Activated CD4-positive, alpha-beta T cell treated with anti-CD3 and anti-CD28 coated beads, Interleukin-2, amount 50 U/mL, for 4 hours (primary cell): ENCODE results near the gene NHLRC1.

Source experiments
- DNase-seq, 2 experiments: peaks; one replicate each; pipeline ENCODE4 v3.0.0-alpha.2; 2020

NHLRC1 gene

DNA sequence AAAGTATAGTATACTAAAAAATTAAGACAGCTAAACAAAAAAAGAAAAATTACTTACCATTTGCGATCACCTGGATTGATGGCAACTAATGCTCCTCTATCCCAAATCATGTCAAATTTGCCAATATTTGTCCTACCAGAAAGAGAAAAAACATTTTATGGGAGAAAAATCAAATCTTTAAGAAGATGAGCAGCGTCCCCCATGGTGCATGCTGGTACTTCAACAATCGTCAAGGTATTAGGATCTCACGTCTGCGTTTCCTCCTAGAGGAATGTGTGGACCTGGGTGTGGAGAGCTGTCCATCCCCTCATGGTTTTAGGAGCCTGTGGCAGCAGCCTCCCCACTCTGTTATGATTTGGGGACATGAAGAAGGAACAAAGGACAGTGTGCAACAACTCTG lies 16.4 kb upstream of the NHLRC1 start:
- DNase-seq: no peak

DNA sequence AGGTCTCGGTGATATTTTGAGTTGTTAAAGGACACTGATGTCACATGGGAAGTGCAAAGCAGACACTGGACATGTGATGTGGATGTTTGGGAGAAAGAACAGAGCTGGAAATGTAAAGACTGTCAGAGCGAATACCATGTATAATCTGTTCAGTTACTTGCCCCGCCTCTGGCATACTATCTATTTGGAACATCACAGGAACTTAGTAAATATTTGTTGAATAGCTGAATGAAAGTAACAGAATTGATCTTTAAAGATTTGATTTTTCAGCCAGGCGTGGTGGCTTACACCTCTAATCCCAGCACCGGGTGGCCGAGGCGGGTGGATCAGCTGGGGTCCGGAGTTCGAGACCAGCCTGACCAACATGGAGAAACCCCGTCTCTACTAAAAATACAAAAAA lies 13.8 kb upstream of the NHLRC1 start:
- no peak for DNase-seq

DNA sequence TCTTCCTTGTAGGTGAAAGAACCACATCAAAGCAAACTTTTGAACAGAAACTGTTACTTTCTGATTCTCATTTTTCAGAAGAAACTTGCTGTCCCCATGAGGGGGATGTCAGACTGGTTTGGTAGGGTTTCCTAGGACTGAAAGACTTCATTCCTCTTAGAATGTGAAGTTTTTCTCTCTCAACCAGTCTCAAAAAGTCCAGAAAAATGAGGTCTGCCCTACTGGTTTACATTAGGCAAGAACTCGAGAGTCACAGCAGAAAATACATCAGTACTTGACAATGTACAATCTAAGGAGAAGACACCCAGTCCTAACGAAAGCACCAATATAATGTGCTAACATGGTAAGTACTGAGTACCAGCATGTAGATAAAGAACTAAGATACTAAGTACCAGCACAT lies 12.7 kb upstream of the NHLRC1 start:
- no peak for DNase-seq

DNA sequence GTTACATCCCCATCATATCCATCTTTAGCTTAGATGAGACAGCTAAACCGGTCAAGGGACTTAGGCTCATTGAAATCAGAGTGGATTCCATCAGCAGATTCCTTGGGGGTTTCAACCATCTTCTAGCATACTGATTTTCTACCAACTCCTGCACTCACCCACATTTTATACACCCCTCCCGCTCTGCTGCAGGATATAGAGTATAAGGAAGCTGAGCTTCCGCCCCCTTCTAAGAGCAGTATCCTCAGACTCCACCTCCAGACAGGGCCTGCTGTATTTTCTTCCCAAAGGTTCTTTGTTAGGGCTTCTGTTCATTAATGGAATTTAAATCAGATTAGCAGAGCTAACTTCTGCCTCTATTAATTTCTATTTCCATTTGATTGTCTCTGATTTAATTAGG lies 9.9 kb upstream of the NHLRC1 start:
- DNase-seq: no peak

DNA sequence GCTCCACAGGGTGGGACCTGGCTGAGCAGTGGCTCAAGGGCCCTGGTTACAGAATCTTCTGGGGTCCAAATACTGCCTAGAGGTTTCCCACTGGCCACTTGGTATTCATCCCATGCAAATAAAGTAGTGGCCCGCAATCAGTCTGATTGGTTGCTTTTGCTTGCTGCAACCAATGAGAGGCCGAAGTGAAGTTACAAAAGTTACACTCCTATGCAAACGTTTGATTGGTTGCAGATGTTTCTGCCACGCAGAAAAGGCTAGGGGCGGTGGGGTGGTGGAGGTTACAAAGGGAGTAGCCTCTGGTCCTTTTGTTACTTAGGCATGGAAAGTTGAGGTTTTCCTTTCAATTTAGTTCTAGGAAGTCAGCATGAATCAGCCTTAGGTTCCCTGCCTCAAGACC lies 3.6 kb upstream of the NHLRC1 start:
- no peak for DNase-seq

DNA sequence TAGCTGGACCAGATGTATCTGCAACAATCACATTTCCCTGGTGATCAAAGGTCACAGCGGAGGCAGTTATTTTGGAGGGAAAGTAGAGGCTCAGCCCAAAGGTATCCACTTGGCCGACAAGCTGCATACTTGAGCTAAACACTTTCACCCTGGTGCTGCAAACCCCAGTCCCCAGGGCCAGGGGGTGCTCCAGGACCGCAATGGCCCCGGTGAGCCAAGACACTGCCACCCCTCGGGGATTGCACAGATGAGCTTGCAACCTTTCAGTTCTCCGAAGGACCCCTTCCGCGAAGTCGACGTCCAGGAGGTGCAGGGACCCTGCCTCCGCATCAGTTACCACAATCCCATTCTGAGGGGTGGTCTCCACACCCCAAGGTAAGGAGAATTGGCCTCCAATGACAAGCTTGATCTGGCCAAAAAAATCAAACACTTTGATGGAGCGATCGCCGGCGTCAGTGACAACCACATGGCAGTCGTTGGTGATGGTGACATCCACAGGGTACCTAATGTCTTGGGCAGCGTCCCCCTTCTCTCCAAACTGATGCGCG lies 823 bp downstream of the NHLRC1 start:
- DNase-seq: no peak

DNA sequence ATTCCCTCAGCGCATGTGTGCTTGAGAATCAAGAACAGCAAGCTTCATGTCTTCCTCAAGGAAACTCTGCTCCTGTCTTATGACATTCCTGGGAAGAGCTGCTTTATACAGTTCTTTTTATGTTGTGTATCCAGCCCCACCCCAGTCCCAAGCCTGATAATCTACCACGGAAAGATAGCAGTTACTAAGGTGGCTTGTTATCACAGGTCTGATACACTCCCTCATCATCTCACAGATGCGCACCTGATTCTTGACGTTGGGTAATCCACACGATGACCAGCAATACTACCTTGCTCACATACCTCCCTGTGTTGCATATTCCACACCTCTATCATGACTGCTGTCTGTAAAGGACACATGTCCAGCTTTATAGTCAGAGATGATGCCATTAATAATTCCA lies 3.2 kb downstream of the NHLRC1 start:
- no peak for DNase-seq

DNA sequence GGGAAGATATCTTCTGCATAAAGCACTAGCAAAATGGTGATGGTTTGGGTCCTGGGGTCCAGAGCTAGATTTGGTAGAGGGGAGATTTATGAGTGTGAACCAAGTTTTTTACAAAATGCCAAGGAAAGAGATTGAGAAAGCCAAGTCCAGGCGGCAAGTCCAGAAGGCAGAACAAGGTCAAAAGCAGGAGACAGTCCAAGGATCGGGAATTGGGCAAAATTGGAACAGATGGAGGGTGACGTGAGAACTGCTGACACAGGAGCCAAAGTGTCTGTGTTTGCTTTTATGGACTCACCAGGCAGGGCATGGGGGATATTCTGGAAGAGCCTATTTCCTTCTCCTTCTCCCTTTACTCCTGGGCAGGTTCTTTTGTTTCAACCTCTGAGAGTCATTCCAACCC lies 4.1 kb downstream of the NHLRC1 start:
- DNase-seq: no peak

DNA sequence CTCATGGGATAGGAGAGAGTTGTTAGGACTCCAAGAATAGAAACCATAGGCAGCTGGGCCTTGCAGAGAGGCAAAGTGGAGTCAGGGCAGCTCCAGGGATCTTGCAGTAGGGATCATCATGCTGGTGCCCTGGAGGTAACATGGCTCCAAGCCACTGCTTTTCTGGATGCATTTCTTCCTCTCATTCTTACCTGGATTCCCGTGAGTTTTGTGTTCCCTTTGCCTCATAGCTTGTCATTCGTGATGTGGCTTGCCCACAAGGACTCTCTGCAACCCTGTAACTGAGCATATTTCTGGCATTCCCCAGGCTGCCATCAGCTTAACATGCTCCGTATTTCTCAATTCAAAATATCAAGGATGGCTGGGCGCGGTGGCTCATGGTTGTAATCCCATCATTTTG lies 5.3 kb downstream of the NHLRC1 start:
- DNase-seq: no peak

DNA sequence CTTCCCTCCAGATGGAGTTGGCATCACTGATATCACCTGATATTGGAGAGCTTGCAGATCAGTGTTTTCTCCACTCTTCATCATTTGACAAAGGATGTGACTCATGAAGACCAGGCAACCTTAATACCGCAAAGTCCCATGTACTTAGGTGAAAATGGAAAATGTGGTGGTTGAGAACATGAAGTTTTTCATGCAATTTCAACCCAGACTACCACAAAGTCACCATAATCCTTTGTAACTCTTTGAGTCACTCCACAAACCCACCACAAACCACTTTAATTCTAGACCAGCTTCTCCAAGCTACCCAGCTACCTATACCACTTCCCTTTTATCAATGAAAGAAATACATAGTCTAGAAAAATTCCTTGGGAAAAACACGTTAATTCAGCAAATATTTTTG lies 7.1 kb downstream of the NHLRC1 start:
- no peak for DNase-seq

DNA sequence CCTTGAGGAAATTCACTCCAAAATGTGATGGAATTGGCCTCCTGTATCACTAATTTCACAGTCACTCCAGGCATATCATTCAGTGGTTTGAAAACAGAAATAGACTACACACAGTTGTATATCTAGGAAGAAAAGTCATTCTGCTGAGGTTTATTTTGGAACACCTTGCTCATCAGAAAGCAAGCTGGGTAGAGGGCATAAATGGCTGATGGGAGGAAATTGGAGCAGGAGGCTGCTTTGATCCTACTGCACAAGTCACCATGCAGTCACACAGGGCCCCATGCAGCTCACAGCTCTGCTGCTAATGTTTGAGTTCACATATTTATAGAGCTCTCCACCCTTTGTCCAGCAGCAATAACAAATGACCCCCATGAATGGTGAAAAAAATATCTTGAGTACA lies 12.3 kb downstream of the NHLRC1 start:
- DNase-seq: no peak

DNA sequence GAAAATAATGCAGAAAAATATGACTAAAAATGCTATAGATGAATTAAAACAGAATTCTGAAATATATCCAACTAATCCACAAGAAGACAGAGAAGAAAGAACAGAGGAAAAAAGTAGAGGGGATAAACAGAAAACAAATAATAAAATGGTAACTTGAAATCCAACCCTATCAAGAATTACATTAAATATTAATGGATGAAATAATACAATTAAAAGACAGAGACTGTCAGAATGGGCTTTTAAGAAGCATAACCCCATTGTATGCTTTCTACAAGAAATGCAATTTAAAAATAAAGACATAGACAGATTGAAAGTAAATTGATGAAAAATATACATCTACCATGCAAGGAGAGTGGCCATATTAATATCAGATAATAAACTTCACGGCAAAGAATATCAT lies 15.4 kb downstream of the NHLRC1 start:
- no peak for DNase-seq

DNA sequence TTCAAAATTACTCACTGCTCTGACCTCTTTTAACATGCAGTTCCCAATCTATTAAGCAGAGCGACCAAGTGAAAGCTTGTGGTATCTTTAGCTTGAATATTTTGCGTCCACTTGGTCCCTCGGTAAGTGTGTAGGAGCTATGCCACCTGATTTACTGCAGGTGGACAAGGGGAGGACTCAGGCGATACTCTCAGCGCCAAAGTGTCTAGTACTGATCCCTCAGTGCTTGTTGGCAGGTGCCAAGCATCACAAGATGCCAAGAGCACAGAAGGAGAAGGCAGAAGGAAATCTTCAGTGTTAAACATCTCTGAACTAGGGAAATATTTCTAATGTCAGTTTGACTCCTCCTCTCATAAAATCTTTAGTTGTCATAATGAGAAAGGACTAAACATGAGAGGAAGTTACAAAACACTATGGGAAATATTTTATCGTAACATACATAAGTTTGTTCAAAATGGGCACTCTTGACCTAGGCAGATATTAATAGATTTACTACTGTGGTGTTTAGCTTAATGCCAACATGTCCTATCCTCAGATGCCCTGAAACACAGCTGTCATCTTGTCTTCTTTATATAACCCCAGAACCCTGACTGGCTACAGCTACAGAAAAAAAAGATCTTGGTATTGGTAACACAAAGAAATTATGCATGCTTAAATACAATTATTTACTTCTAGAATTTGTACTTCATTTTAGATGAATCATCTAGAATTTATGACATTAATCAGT lies 19.5 kb downstream of the NHLRC1 start:
- no peak for DNase-seq

DNA sequence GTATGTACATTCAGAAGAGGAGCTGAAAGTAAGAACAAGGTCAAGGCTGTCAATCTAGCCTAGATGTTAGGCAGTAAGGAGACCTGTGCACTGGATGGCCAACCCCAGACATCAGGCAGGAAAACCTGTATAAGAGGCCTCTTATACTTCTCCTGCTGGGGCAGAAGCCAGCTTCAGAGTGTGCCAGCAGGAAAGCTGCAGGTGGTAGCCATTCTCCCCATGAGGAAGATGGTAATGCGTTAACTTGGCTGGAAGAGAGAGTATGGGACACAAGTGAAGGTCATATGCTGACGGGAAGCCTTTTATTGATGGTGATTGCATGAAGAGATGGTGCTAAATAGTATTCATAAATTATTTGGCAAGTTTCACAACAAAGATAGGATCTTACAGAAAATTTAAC lies 20.6 kb downstream of the NHLRC1 start:
- DNase-seq: no peak

DNA sequence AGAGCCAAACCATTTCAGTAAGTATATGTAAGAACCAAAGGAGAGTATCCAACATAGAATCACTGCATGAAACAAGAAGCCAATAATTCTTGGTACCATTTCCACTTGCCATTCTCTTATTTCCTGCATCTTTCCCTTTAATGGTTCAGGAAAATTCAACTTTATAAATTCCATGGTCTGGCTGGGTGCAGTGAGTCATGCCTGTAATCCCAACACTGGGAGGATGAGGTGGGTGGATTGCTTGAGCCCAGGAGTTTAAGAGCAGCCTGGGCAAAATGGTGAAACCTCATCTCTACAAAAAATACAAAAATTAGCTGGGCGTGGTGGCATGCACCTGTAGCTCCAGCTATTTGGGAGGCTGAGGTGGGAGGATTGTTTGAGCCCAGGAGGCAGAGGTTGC lies 21.2 kb downstream of the NHLRC1 start:
- no peak for DNase-seq

DNA sequence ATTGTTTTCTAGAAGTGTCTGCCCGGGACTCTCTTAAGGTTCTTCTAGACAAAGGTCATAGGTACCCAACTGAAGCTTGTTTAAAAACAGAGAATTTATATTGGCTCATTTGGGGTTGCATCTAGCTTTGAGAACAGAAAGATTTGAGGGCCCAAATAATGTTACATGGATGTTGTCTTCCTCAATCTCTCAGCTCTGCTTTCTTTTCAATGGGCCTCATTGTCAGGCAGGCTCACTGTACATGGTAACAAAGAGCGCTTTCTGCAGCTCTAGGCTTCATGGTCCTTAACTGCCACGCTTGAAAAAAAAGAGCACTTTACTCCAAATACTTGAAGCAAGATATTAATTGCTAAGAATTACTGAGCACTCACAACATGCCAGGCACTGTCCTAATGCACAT lies 22.2 kb downstream of the NHLRC1 start:
- no peak for DNase-seq

DNA sequence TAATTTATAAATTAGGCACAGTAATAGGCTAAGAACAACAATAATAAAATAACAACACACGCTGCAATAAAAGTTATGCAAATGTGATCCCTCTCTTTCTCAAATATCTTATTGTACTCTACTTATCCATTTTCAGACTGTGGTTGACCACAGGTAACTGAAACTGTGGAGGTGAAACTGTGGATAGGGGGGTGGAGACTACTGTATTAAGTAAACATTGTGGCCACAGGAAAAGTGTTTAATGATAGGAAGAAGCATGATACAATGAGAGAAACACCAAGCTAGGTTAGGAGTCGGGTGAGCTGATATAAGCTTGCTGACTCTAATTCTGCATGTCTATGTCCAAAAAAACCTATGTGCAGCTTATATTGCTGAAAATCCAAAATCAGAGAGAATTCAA lies 23.0 kb downstream of the NHLRC1 start:
- DNase-seq: no peak

DNA sequence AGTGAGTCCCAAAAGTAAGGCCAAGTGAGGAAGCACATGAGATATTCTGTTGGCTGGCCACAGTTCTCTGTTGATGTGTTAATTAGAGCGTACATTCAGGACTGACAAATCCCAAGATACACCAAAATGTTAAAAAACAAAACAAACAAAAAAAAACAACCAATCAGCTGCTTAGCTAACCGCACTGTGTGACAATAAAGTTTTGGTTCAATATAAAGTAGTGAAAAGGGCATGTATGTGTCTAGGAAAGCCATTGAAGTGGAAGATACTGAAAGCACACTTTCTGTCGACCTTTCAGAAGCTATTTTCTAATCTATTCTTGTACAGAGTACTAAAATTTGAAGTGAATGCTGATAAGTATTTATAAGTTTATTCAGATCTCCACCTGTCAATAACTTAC lies 26.1 kb downstream of the NHLRC1 start:
- DNase-seq: no peak

DNA sequence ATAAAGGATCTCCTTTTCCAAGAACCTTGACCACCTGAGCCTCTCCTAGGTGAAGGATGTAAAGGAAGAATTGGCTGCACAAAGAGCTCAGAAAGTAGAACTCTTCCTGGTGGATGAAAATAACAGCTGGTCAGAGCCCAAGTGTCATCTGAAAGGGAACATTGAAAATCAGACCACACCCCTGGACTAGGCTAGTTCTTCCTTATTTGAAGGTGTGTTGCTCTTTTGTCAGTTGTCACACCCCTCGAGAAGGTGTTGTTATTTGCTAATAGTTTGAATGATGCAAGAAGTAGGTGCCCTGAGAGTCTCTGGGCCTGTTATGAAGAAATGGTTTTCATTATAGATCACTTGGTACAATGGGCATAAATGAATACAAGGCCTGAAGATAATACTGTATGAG lies 31.1 kb downstream of the NHLRC1 start:
- DNase-seq: no peak

DNA sequence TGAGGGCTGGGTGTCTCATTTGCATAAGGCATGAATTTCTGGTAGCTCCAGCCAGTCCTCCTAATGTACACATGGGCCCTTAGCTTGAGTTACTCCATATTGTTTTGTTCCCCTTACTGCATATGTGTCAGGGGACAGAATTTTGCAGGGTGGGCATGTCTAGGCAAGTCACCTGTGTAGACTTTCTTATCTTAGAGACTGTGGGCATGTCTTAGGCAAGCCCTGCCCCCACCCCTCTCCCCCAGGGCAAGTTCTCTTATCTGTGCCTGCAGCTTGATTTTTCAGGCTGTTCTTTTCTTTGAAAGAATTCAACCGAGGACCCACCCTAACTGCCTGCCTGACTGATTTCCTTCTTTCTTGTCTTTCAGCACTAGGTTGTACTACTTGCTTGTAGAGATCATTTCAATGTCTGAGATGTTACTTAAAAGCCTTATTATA lies 32.1 kb downstream of the NHLRC1 start:
- DNase-seq: no peak

DNA sequence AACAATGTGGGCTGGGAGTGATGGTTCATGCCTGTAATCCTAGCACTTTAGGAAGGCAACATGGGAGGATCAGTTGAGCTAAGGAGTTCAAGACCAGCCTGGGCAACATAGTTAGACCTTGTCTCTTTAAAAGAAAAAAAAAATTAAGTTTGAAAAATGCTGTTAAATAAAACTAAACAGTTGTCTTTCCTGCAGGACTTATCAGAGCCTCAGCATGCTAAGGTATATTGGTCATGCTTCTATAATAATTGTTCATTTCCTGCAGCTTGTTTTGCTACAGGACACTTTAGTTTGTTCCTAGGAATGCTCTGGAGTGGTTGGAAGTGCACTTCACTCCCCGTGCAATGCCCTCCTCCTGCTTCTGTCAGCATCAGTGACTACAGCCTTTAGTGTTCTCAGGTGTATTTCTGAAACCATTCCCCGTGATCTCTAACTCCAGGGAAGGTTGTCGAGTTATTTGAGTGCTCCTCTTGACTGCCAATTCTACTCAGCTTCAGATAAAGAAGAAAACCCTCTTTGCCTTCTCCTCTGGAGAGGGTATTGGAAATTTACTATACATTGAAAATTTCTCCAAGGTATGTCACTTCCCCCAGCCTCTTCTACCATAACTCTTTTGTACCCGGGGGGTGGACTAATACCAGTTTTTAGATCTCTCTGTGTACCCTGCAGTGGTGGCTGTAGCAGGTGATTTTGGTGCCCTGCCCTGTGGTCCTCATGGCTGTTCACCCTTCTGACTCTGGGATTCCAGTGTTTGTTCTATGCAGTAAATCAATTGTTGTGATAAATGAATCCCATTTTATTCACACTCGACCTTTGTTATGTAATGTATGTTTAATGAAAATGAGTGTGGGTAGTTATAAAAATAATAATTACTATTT lies 33.8 kb downstream of the NHLRC1 start:
- DNase-seq: no peak

DNA sequence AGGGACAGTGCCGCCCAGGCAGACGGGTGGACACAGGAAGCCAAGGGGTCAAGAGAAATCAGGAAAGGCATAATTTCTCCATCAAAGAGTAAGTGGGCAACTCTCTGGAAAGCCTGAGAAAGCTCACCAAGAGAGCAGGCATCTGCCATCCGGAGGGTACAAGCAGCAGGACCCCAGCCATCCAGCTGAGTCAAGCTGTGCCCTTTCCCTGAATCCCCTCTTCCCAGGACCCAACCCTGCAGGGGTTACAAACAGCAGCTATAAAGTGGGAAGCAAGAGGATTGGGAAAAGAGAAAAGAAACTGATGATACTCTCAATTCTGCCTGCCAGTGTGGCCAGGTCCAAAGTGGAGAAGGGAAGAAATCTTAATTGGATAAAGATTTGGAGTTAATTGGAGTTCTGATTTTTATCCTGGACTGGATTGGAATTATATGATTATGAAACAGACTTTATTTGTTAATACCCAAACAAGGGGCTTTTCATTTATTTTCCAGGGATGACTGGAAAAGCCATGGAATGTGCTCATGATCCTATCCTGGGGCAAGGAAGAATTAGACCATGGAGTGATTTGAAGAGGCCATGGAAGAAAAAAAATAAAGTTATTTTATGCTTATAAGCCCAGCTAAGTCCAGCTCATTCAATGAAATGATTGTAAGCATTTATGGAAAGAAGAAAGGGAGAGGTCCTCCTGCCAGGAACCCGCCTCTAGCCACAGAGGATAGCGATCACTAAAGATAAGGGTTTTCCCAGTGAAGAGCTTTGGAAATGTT lies 34.9 kb downstream of the NHLRC1 start:
- DNase-seq: no peak

DNA sequence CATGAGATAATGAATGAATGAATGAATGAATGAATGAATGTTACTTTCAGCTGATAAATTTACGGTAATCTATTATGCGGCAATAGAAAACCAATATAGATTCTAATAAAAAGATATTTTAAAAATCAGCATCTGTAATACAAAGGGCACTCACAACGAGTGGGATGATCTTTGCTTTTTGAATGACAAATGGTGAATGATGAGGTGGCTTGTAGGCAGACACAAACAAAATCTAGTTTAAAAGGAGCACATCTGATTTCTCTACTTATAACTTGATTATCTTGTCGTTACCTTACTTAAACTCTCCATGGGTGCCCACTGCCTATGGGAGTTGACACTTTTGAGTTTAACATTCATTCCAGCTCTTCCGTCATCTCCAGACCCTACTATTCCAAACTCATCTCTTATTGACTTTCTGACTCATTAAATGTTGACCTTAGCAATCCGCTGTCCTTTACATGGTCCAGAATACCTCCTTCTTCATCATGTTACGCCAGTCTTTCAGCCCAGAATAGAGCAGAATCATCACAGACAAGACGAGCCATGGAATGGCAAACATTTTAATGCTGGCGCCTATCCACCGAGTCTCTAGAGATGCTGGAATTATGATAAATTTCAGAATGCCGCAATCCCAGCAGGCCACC lies 41.3 kb downstream of the NHLRC1 start:
- DNase-seq: no peak
